ENCODE data around the gene DNAJC5. TPM values are rescaled to one million over a fixed set of nuclear protein-coding genes. Genes with fewer than 3 reads are reported as not detected.

Gene DNAJC5
- total and polyA plus RNA-seq, 9 of the 15 experiments (the other 6 are each of a cell fraction or from before 2014, with no cell fraction given): 0.95 to 42.8 (median 23.4) TPM

- TF ChIP-seq ZNF639 (CRISPR knock-in tag; conservative IDR thresholded peaks at IDR 0.05 in 1 of 2, IDR thresholded peaks at IDR 0.05 in 1 of 2) (0 out of 4 replicates have a peak, but pooled peaks of 1 of the 2 experiments have one; percentile 11), CXXC5 (CRISPR knock-in tag; IDR thresholded peaks at IDR 0.05) (no peak; the same call in 1 of the 2 replicates), NFE2 (IDR thresholded peaks at IDR 0.05; ENCODE audit: low read depth) (no peak), TEAD2 (tag; IDR thresholded peaks at IDR 0.05) (no peak), GTF2A2 (tag; IDR thresholded peaks at IDR 0.05) (no peak), SMAD3 (CRISPR knock-in tag; conservative IDR thresholded peaks at IDR 0.05) (no peak), NRF1 (conservative IDR thresholded peaks at IDR 0.05 in 1 of 2, IDR thresholded peaks at IDR 0.05 in 1 of 2) (no peak; a peak in 1 of 4 replicates), ZFP36 (IDR thresholded peaks at IDR 0.05; ENCODE audit: low read depth, low read length, partially characterized antibody) (no peak), POLR2B (IDR thresholded peaks at IDR 0.05; ENCODE audit: low read depth, partially characterized antibody) (no peak), ZNF134 (CRISPR knock-in tag; conservative IDR thresholded peaks at IDR 0.05) (peak; percentile 67; the same call in 1 of the 2 replicates), ZBTB26 (CRISPR knock-in tag; IDR thresholded peaks at IDR 0.05) (no peak), E2F8 (IDR thresholded peaks at IDR 0.05; ENCODE audit: low read depth, partially characterized antibody) (no peak), MAX (CRISPR knock-in tag; IDR thresholded peaks at IDR 0.05) (no peak), TAF9B (IDR thresholded peaks at IDR 0.05; ENCODE audit: partially characterized antibody) (no peak), RBM15 (IDR thresholded peaks at IDR 0.05; ENCODE audit: insufficient read depth, low read length) (no peak), JUND (IDR thresholded peaks at IDR 0.05; ENCODE audit: borderline replicate concordance, low read depth, low read length) (peak; percentile 40; the same call in 1 of the 2 replicates), JUND (tag; IDR thresholded peaks at IDR 0.05; ENCODE audit: borderline replicate concordance, low read depth, low read length) (no peak; the same call in 2 of the 3 replicates)
These were observed 74.2 kb downstream of the DNAJC5 start (continued) for GRCh38 chr20:63968928-63969760.
